NCI-H82 treated with DMSO at 0.1 percent for 48 hours (cell line): Measurements from ENCODE around the gene GBX1.

Source experiments
- DNase-seq: peaks from one replicate; lab custom pipeline; 2025; ENCODE audit not compliant: unreplicated experiment; lab: John Stamatoyannopoulos, UW

Gene GBX1

GRCh38 chr7:151174246-151175046 is 7.0 kb upstream of the GBX1 start:
- peak; percentile 33 for DNase-seq

DNA sequence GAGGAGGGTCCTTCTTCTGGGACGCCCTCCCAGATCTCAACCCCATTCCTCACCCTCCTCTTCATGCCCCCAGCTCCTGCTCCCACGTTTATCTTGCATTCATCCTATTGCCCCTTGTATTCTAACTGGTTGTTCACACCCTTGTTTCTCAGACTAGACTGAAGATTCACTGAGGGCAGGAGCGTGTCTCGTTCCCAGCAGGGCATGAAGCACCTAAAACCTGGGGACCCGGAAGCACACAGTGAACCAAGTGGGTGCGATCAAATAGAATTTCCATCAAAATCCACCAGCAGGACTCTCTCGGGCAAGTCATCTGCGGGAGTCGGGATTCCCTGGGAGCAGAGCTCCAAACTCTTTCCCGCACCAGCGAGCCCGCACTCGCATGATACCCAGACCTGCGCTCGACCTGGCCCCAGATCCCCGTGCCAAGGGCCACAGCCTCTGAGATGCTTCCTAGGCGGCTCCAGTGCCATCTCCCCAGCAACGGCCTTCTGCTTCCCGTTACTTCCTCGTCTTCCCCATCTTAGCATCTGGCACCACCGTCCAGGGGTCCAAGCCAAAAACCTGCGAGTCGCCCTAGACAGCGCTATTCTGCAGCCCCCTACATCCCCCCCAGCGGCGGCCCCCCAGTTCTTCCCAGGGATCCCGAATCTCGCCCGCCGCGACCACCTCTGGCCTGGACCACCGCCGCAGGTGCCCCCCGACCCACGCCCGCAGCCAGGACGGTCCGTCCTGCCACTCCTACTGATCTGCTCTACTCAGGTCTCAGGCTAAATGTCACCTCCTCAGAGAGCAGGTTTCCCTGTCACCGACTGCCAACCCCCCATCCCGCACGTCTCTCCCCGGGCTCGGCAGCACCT is 6.1 kb upstream of the GBX1 start:
- no peak for DNase-seq

GRCh38 chr7:151172273-151173141 is 5.0 kb upstream of the GBX1 start:
- peak; percentile 48 for DNase-seq

- DNase-seq: no peak
These were observed 1.3 kb upstream of the GBX1 start for GRCh38 chr7:151168787-151169162.

- DNase-seq: no peak
These were observed 701 bp upstream of the GBX1 start for GRCh38 chr7:151168003-151168786.

DNA sequence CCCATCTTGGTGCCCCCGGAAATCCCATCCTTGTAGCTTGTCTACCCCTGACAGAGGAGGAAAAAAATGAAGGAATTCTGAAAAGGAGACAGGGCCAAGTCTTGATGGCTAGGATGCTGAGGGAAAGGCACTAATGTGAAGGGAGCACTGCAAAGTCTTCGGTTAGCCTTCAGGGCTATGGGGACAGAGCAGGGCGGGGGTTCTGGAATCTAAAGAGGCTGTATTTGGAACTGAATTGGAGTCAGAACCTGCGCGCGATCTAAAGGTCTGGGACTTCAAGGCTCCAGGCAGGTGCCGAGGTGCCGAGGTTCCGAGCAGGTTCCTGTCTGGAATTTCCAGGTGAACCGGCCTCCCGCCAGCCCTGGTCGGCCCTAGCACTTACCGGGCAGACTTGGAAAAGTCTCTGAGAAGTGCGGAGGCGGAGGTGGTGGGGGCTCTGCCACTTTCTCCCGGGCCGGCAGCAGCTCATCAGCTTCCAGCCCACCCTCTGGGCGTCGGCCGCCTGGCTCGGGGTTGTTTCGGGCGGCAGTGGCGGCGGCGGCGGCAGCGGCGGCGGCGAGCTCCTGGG is 781 bp downstream of the GBX1 start:
- DNase-seq: no peak

DNA sequence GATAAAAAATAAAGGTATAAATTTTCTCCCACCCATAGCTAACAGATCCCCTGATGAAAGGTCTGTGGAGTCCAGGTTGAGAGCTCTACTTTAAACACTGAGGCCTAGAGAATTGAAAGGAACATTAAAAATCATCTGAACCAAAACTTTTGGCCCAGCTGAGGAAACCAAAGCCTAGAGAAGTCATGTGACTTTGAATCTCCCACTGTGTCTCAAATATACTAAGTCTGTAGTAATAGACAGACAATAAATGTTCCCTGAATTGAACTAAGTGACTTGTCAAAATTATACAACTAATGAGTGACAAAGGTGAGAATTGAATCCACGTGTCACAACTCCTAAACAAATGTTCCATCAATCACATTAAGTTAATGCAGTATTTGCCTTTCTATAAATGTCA is 5.7 kb downstream of the GBX1 start:
- DNase-seq: no peak

DNA sequence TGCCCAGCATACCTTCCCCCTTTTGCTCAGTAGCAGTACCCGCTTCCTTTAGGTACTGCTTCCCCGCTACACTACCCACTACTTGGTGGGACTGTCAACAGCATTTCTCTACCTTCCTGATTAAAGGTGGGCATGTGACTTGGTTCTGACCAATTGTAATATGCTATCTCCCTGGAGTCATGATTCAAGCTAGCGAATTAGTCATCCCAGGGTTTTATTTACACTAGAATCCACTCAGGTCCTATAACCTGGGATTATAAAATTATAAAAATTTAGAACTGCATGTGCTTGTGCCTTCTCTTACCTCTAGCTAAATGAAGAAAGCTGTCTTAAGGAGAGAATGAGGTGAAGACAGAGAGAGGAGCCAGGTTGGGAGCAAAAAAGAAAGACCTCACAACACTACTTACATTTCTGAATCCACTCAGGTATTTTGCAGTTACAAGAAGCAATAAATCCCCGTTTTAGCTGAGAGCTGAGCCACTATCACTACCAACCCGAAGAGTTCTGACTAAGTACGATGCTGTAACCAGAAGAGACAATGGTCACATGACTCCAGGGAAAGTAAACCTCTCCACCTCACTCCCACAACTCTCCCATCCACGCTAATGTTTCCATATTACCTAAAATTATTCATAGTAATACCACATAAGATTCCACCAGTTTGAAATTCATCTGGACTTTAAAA is 9.7 kb downstream of the GBX1 start:
- DNase-seq: no peak

- no peak for DNase-seq
These were observed 14.6 kb downstream of the GBX1 start for GRCh38 chr7:151152643-151153513.

DNA sequence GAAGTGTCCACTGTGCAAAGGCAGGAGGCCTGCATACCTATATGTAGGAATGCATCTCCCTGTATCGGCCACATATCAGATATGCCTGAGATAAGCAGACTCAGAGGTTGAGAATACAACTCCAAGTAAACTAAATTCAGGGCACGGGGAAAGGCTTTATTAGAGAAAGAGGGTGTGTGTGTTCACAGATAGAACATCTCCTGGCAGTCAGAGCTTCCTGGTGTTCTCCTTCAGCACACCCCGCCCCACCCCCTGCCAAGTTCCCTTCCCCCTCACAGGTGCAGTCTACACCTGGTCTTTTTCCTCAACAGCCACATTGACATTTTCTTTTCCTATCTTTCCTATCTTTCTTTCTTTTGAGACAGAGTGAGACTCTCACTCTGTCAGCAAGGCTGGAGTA is 17.1 kb downstream of the GBX1 start:
- DNase-seq: no peak

GRCh38 chr7:151148319-151149259 is 18.9 kb downstream of the GBX1 start:
- no peak for DNase-seq

DNA sequence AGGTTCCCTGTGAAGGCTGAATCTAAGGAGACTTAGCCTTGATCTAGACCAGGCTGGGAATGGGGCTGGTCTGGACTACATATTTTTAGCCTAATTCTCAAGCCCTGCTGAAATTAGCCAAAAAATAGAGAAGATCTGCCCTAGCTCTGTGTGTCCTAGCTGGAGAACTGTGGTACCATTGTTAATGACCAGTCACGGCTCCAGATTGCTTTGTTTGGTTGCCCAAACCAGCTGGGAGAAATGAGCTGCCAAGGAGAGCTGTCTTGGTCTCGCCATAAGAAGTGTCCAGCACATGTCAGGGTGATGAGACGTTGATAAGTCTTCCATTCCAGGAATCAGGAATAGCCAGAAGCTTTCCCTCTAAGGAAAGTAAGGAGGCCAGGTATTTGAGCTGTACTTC is 20.7 kb downstream of the GBX1 start:
- DNase-seq: no peak

DNA sequence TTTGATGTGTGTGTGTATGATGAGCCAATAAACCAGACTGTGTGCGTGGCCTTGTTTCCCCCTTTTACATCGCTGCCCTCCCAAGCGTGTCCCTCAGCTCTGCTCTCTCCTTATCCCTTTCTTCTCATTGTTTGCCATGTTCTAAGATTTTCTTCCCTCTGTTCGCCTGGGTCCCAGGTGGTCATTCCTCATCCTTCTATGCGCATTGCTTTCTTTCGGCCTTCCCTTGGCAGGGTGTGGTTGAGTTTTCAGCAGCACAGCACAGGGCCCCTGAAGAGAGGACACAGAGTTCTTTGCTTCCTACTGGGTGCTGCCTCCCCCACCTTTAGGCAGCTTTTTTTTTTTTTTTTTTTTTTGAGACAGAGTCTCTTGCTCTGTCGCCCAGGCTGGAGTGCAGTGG is 23.1 kb downstream of the GBX1 start:
- no peak for DNase-seq

- DNase-seq: no peak
These were observed 24.1 kb downstream of the GBX1 start for GRCh38 chr7:151143261-151144015.

- DNase-seq: no peak
These were observed 24.8 kb downstream of the GBX1 start for GRCh38 chr7:151142686-151143040.

DNA sequence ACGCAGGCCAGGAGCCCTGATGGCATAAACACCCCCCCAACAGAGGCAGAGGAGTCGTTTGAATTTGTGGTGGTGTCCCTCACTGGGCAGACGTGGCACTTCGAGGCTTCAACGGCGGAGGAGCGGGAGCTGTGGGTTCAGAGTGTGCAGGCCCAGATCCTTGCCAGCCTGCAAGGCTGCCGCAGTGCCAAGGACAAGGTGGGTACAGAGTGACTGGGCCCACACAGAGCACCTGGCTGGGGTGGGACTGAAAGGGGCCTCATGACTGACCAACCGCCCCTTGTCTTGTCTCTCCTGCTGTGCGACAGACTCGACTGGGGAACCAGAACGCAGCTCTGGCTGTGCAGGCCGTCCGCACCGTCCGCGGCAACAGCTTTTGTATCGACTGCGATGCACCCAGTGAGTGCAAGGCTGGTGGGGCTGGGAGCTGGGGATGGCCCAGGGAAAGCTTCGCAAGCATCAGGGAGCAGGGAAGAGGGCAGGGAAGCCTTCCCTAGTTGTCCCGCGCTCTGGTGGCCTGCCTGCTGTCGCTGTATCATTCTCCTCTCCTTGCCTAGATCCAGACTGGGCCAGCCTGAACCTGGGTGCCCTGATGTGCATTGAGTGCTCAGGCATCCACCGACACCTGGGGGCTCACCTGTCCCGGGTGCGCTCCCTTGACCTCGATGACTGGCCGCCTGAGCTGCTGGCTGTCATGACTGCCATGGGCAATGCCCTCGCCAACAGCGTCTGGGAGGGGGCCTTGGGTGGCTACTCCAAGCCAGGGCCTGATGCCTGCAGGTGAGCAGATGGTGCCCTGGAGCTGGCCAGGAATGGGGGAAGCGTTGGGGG is 25.4 kb downstream of the GBX1 start:
- no peak for DNase-seq
